Thyroid gland (tissue), 4 donors: ENCODE results near the gene GALM.

Source experiments
- POLR2A ChIP-seq, 2 donors: fragments of 450-650 bp; IDR thresholded peaks; one replicate each; pipeline ENCODE4 v1.6.1; 2017; ENCODE audit warnings: antibody characterized with exemption in 2 of 2, mild to moderate bottlenecking in 2 of 2, moderate library complexity in 1 of 2
- TF ChIP-seq, protein P1 (sequence below), 6 experiments: fragments of 200-600 bp in 3 of 6; fragments of 450-650 bp in 3 of 6; sonication (generic) in 3 of 6; IDR thresholded peaks; one replicate each; pipeline ENCODE4 v1.5.1; 2016 to 2019; ENCODE audit warnings: antibody characterized with exemption in 6 of 6, mild to moderate bottlenecking in 2 of 6, inconsistent platforms in 1 of 6, moderate library complexity in 1 of 6

DNA sequence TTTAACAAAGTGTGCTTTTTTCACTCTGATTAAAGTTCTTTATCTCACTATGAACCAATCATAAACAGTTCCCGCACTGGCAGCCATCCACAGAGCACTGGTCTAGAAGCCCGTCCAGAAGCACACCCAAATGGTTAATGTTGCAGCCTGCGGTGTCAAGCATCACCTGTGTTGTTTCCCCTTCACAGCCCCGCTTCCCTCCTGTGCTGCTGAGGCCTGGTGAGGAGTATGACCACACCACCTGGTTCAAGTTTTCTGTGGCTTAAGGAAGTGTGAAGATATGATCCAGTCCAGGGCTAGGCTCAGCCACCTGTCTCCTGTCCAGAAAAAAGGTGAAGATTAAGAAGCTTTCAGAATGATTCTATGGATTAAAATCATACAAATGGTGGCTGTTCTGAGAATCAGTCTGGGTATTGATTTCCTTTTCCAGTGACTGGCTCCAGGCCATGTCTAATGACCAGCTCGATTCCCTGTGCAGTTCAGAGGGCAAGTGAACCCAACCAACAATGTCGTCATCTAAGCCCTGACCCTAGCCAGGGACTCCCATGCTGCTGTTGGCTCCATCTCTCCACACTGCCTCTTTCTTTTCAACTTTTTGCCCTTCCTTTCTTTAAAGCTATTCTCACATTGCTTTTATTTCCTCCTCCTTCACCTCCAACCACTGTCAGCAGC lies 67.5 kb downstream of the GALM start:
- TF ChIP-seq, protein P1, sequence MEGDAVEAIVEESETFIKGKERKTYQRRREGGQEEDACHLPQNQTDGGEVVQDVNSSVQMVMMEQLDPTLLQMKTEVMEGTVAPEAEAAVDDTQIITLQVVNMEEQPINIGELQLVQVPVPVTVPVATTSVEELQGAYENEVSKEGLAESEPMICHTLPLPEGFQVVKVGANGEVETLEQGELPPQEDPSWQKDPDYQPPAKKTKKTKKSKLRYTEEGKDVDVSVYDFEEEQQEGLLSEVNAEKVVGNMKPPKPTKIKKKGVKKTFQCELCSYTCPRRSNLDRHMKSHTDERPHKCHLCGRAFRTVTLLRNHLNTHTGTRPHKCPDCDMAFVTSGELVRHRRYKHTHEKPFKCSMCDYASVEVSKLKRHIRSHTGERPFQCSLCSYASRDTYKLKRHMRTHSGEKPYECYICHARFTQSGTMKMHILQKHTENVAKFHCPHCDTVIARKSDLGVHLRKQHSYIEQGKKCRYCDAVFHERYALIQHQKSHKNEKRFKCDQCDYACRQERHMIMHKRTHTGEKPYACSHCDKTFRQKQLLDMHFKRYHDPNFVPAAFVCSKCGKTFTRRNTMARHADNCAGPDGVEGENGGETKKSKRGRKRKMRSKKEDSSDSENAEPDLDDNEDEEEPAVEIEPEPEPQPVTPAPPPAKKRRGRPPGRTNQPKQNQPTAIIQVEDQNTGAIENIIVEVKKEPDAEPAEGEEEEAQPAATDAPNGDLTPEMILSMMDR (IDR thresholded peaks at IDR 0.05), result no peak
- TF ChIP-seq POLR2A (IDR thresholded peaks at IDR 0.05), result no peak
